GM12878 (cell line): ENCODE measurements around the gene RNU11. TPM values are rescaled to one million over a fixed set of nuclear protein-coding genes. Genes with fewer than 3 reads are reported as not detected.

ENCODE experiments used
- ATF3 ChIP-seq: IDR thresholded peaks from 2 replicates; pipeline ENCODE4 v1.6.1; 2011; ENCODE audit warnings: low read depth, mild to moderate bottlenecking, low read length, moderate library complexity, borderline replicate concordance; ENCODE audit errors: extremely low read depth
- CHD4 ChIP-seq: fragments of 200-600 bp; sonication (generic); IDR thresholded peaks from 2 replicates; pipeline ENCODE4 v1.6.1; 2016; ENCODE audit warnings: mild to moderate bottlenecking
- E4F1 ChIP-seq: fragments of 450-650 bp; IDR thresholded peaks from 2 replicates; pipeline ENCODE4 v1.6.1; 2018; ENCODE audit warnings: borderline replicate concordance, mild to moderate bottlenecking; ENCODE audit not compliant: partially characterized antibody
- EP300 ChIP-seq, 2 experiments: fragments of 150-350 bp in 1 of 2; IDR thresholded peaks; 2 replicates each; pipeline ENCODE4 v1.6.1; 2011 to 2012; ENCODE audit warnings: low read depth in 2 of 2, low read length in 2 of 2, borderline replicate concordance in 1 of 2, improper control_type of control experiment in 1 of 2, inconsistent platforms in 1 of 2; ENCODE audit not compliant: control insufficient read depth in 1 of 2
- MYB ChIP-seq: fragments of 150-350 bp; IDR thresholded peaks from 2 replicates; pipeline ENCODE4 v1.6.1; 2014; ENCODE audit warnings: mild to moderate bottlenecking, low read depth, low read length, borderline replicate concordance
- NFYA ChIP-seq: IDR thresholded peaks from 2 replicates; pipeline ENCODE4 v1.6.1; 2011; ENCODE audit warnings: low read depth, mild to moderate bottlenecking, low read length, improper control_type of control experiment, borderline replicate concordance
- RAD21 ChIP-seq: IDR thresholded peaks from 2 replicates; pipeline ENCODE4 v1.6.1; 2011; ENCODE audit warnings: mild to moderate bottlenecking, low read depth, low read length, moderate library complexity; ENCODE audit not compliant: insufficient read depth
- RELA ChIP-seq: fragments of 450-650 bp; IDR thresholded peaks from 2 replicates; pipeline ENCODE4 v1.8.0; 2014; ENCODE audit warnings: borderline replicate concordance; ENCODE audit not compliant: partially characterized antibody
- SP1 ChIP-seq: IDR thresholded peaks from one replicate; pipeline ENCODE4 v1.6.1; 2011; ENCODE audit warnings: low read depth, low read length
- SPI1 ChIP-seq: IDR thresholded peaks from 2 replicates; pipeline ENCODE4 v1.6.1; 2011; ENCODE audit warnings: low read depth, mild to moderate bottlenecking, low read length, moderate library complexity, borderline replicate concordance; ENCODE audit not compliant: insufficient read depth
- SREBF2 ChIP-seq: IDR thresholded peaks from 2 replicates; pipeline ENCODE4 v1.6.1; 2012; ENCODE audit warnings: mild to moderate bottlenecking, low read length
- ZBTB11 ChIP-seq: fragments of 450-650 bp; formaldehyde crosslinking; IDR thresholded peaks from 2 replicates; pipeline ENCODE4 v1.5.0; 2022; ENCODE audit warnings: mild to moderate bottlenecking, missing genetic modification characterization
- ZBTB4 ChIP-seq: fragments of 450-650 bp; formaldehyde crosslinking; IDR thresholded peaks from 2 replicates; pipeline ENCODE4 v1.4.0; 2022; ENCODE audit warnings: mild to moderate bottlenecking, moderate library complexity
- ZNF592 ChIP-seq: fragments of 450-650 bp; IDR thresholded peaks from 2 replicates; pipeline ENCODE4 v1.6.1; 2017; ENCODE audit warnings: mild to moderate bottlenecking, moderate library complexity
- polyA plus RNA-seq, 11 experiments: library from polyadenylated mRNA; depleted of rRNA in 4 of 11; unstranded in 6 of 11; stranded (reverse) in 5 of 11; fragments of >200 nt; fragmentation: Nextera tagmentation in 4 of 11; fragmentation: Illumina TruSeq in 1 of 11; extraction: Ambion mirVana in 4 of 11; extraction: Trizol in 1 of 11; gene quantifications; 1 replicate in 1 of 11; 2 replicates in 10 of 11; pipeline versions ENCODE4 v1.2.1 to v1.2.3, GENCODE V29; 2011 to 2016; ENCODE audit warnings: inconsistent platforms in 2 of 11, missing spikeins in 2 of 11, low read depth in 1 of 11
- total RNA-seq, 4 experiments: library from RNA; depleted of rRNA in 3 of 4; stranded (reverse); fragments of >200 nt in 3 of 4; fragmentation: Illumina TruSeq in 1 of 4; extraction: Trizol in 1 of 4; gene quantifications; 2 replicates each; pipeline versions ENCODE4 v1.2.1 to v1.2.3, GENCODE V29; 2013 to 2021

RNU11 gene
- total and polyA plus RNA-seq, 10 of the 15 experiments (the other 5 are each of a cell fraction or from before 2014, with no cell fraction given) = under 0.01 TPM; not detected in 9

GRCh38 chr1:28668956-28669723 lies 20.7 kb downstream of the RNU11 start (continued):
- TF ChIP-seq E4F1 = no peak
- TF ChIP-seq ZBTB11 = no peak
- no peak for TF ChIP-seq ATF3
- no peak for TF ChIP-seq ZBTB4 (CRISPR knock-in tag)
- TF ChIP-seq ZNF592 = no peak
- TF ChIP-seq RELA = no peak
- TF ChIP-seq EP300 (IDR thresholded peaks at IDR 0.05; ENCODE audit: borderline replicate concordance in 1 of 2, control insufficient read depth in 1 of 2, low read depth in 2 of 2, low read length in 2 of 2) = no peak
- TF ChIP-seq NFYA = no peak
- no peak for TF ChIP-seq SP1
- TF ChIP-seq MYB = no peak
- no peak for TF ChIP-seq SREBF2
- no peak for TF ChIP-seq RAD21
- no peak for TF ChIP-seq CHD4
- peak; percentile 53; the same call in 1 of the 2 replicates for TF ChIP-seq SPI1
